Lower leg skin (tissue), 4 donors: ENCODE measurements around the gene GALNS. TPM values are rescaled to one million over a fixed set of nuclear protein-coding genes. Genes with fewer than 3 reads are reported as not detected.

ENCODE experiments used
- DNase-seq, 2 donors: peaks; one replicate each; pipeline ENCODE4 v3.0.0-alpha.2; 2019; ENCODE audit warnings: low spot score in 2 of 2
- H3K4me3 ChIP-seq: fragments of 200-600 bp; sonication (generic); 2 replicates; pipeline ENCODE4 v1.5.1; 2017; ENCODE audit warnings: mild to moderate bottlenecking, low read depth; ENCODE audit not compliant: poor library complexity, severe bottlenecking
- CTCF ChIP-seq, 3 donors: fragments of 450-650 bp; IDR thresholded peaks; one replicate each; pipeline ENCODE4 v1.5.1; 2016; ENCODE audit warnings: antibody characterized with exemption in 3 of 3, mild to moderate bottlenecking in 3 of 3, moderate library complexity in 2 of 3
- POLR2A ChIP-seq, 2 donors: fragments of 450-650 bp; IDR thresholded peaks; one replicate each; pipeline ENCODE4 v1.6.1; 2016 to 2017; ENCODE audit warnings: antibody characterized with exemption in 2 of 2, mild to moderate bottlenecking in 1 of 2, moderate library complexity in 1 of 2
- WGBS, 2 donors: methylation state at CpG; one replicate each; pipeline ENCODE4 v1.1.5; 2018; 5-methylcytosine and 5-hydroxymethylcytosine counted together
- intact Hi-C: fragments of 100-400 bp; cut with DNase I; formaldehyde crosslinking; loops from one replicate; pipeline ENCODE4 v1.15.0; 2023; ENCODE audit warnings: low total_unique reads
- total RNA-seq, 4 donors: library from RNA; depleted of rRNA; stranded (reverse); fragments of >200 nt; gene quantifications; one replicate each; pipeline ENCODE4 v1.1.0, GENCODE V29; 2016

The GALNS gene
- total RNA-seq, 4 donors from 2014 or later = 17.3 to 45.6 (median 37.3) TPM

GRCh38 chr16:88811769-88812512 is 44.8 kb downstream of the GALNS start, which contains the start of gene APRT:
TSS of gene APRT (minus strand) at chr16:88811928. CDS start at chr16:88811899, 29 bp downstream.
- H3K4me3 ChIP-seq = peak within 1 kb of the TSS; percentile 64
- TF ChIP-seq CTCF (IDR thresholded peaks at IDR 0.05) = no peak
- TF ChIP-seq POLR2A (IDR thresholded peaks at IDR 0.05) = peak in 1 of 2 donors; percentile 26
- DNase-seq = peak; percentile 92 to 99
- intact Hi-C loops = loop anchor here (10.0 kb wide), 1 partner anchor 353 kb away; no protein-coding TSS in a partner anchor
- WGBS, 2 donors = 0 to 2% methylated on average over 50 to 53 of the region's 84 CpGs

GRCh38 chr16:88810912-88811768 is 45.6 kb downstream of the GALNS start:
- intact Hi-C loops = loop anchor here (10.0 kb wide), 1 partner anchor 354 kb away; no protein-coding TSS in a partner anchor
- WGBS, 2 donors = 1 to 2% methylated on average over 24 to 65 of the region's 65 CpGs
- H3K4me3 ChIP-seq = peak overlapping the region; percentile 64
- peak; percentile 71 to 94 for DNase-seq
- TF ChIP-seq CTCF (IDR thresholded peaks at IDR 0.05) (no peak), POLR2A (IDR thresholded peaks at IDR 0.05) (peak in 1 of 2 donors; percentile 49)

- DNase-seq = no peak
- H3K4me3 ChIP-seq = peak overlapping the region; percentile 64
- intact Hi-C loops = loop anchor here (10.0 kb wide), 1 partner anchor 354 kb away; no protein-coding TSS in a partner anchor
- 23 to 29% methylated on average over 9 to 11 of the region's 12 CpGs for WGBS, 2 donors
- no peak for TF ChIP-seq POLR2A (IDR thresholded peaks at IDR 0.05)
These were observed 46.4 kb downstream of the GALNS start for GRCh38 chr16:88810166-88810911.

- TF ChIP-seq POLR2A (IDR thresholded peaks at IDR 0.05) (no peak), CTCF (IDR thresholded peaks at IDR 0.05) (no peak)
- WGBS, 2 donors = 69 to 82% methylated on average over 5 to 10 of the region's 10 CpGs
- H3K4me3 ChIP-seq = no peak overlapping the region
- intact Hi-C loops = loop anchor here (10.0 kb wide), 1 partner anchor 355 kb away; no protein-coding TSS in a partner anchor
- no peak for DNase-seq
These were observed 47.0 kb downstream of the GALNS start for GRCh38 chr16:88809676-88810165.

- intact Hi-C loops = no loop called here
- H3K4me3 ChIP-seq = no peak overlapping the region
- no peak for DNase-seq
- TF ChIP-seq CTCF (IDR thresholded peaks at IDR 0.05) = no peak
- no peak for TF ChIP-seq POLR2A (IDR thresholded peaks at IDR 0.05)
- 78 to 82% methylated on average over 9 to 10 of the region's 10 CpGs for WGBS, 2 donors
These were observed 47.6 kb downstream of the GALNS start for GRCh38 chr16:88809068-88809675.
